Hippocampal formation (tissue), 2 donors: Measurements from ENCODE around the gene NOTCH2.
"Not testable (repeated sequence)": the region's sequence is repeated elsewhere in the genome, so short reads cannot be mapped to it uniquely, and the experiment has no call there.

ENCODE experiments used
- DNase-seq, 2 donors: peaks; one replicate each; lab custom pipeline; 2025; lab: John Stamatoyannopoulos, UW

The NOTCH2 gene

GRCh38 chr1:120068683-120069066, 787 bp downstream of the NOTCH2 start:
- DNase-seq: not testable (repeated sequence)

- not testable (repeated sequence) for DNase-seq
These were observed 21.3 kb downstream of the NOTCH2 start for GRCh38 chr1:120048208-120048607.

GRCh38 chr1:120041771-120042170, 27.7 kb downstream of the NOTCH2 start:
- DNase-seq: not testable (repeated sequence)

GRCh38 chr1:120032253-120032652, 37.2 kb downstream of the NOTCH2 start:
- not testable (repeated sequence) for DNase-seq

DNA sequence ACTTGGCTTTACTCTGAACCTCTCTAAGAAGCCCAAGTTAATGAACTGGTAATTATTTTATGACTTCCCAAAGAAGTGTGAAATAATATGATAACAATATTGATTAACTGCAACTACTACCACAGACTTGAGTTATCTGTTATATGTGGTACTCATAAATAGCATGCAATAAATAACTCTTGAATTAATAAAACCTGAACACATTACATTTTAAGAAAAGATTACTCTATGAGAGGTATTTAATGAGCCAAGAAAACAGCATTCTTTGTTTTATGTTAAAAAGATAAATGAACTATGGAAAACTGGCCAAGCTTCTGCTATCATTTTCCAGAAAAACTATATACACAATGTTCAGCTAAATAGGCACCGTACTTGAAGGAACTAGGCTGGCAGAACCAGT, 45.7 kb downstream of the NOTCH2 start:
- not testable (repeated sequence) for DNase-seq

DNA sequence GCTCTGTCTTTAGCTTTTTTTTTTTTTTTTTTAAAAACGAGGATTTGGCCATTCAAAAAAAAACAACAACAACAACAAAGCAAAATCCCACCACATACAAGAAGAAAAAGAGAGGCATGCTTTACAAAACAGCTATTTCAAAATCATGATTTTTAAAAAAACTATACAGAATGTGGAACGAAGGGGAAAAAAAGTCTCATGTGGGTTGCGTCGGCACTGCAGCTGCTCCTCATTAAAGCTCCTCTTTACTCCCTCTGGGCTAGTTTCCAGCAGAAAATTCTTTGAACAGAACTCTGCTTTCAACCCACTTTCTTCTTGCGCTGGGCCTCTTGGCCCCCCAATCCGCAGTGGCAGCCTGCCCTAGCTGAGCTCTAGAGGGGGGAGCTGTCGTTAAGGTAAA, 54.5 kb downstream of the NOTCH2 start:
- DNase-seq: not testable (repeated sequence)

GRCh38 chr1:120008320-120008719, 61.1 kb downstream of the NOTCH2 start:
- not testable (repeated sequence) for DNase-seq

DNA sequence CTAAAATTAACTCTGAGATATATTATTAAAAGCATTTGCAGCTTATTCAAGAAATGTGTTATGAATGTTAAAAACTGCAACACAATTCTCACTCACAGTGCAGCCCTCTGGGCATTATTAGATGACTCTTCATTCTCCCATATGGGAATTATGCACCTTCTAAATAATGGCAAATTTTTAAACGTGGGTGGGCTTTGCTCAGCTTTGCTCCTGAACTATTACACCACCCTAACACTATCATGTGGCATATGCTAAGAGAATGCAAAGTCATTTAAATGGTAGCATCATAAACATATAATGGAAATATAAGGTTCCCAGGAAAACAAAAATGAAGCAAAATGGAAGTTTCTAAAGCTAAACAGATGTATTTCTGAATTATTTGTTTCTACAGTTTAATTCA, 61.6 kb downstream of the NOTCH2 start:
- not testable (repeated sequence) for DNase-seq

DNA sequence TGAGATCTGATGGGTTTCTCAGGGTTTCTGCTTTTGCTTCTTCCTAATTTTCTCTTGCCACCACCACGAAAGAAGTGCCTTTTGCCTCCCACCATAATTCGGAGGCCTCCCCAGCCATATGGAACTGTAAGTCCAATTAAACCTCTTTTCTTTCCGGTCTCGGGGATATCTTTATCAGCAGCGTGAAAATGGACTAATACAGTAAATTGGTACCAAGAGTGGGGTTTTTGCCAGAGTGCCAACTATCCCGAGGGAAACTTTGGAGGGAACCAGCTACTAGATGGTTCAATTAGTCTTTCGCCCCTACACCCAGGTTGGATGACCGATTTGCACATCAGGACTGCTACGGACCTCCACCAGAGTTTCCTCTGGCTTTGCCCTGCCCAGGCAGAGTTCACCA, 68.4 kb downstream of the NOTCH2 start:
- DNase-seq: not testable (repeated sequence)

DNA sequence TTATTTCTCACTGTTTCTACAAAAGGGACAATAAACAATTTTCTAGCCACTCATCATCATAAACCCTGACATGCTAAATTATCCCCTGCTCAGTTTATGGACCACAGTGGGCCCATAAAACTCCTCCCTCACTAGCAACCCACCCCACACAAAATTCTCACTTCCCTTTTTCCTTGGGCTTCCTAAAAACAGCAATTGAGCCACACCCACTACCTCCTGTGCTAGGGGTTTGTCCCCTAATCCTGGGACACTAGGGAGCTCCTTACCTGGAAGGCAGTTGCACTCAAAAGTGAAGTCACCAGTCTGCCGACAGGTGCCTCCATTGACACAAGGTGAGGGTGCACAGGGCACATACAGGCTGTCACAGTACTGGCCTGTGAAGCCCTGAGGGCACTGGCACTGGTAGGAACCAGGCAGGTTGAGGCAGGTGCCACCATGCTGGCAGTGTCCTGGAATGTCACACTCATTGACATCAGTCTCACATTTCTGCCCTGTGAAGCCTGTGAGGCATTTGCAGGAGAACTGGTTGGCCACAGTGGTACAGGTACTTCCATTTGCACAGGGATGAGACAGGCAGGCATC, 72.6 kb downstream of the NOTCH2 start:
- not testable (repeated sequence) for DNase-seq

DNA sequence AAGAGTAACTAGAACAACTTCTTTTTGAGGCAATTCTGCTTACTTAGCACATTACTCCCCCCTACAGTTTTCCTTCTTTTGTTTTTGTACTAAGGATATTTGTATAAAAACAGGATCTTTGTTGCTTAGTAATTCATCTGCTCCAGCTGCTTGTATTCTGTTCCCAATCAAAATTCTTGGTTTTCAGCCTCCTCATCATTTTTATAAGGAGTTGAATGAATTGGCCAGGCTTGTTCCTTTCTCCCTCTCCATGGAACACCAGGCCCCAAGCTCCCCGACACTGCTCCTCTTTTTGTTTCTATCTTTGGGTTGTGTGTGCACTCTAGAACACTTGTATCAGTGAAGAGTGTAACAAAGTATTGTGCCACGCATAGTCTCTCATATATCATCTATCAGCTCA, 73.5 kb downstream of the NOTCH2 start:
- DNase-seq: not testable (repeated sequence)

DNA sequence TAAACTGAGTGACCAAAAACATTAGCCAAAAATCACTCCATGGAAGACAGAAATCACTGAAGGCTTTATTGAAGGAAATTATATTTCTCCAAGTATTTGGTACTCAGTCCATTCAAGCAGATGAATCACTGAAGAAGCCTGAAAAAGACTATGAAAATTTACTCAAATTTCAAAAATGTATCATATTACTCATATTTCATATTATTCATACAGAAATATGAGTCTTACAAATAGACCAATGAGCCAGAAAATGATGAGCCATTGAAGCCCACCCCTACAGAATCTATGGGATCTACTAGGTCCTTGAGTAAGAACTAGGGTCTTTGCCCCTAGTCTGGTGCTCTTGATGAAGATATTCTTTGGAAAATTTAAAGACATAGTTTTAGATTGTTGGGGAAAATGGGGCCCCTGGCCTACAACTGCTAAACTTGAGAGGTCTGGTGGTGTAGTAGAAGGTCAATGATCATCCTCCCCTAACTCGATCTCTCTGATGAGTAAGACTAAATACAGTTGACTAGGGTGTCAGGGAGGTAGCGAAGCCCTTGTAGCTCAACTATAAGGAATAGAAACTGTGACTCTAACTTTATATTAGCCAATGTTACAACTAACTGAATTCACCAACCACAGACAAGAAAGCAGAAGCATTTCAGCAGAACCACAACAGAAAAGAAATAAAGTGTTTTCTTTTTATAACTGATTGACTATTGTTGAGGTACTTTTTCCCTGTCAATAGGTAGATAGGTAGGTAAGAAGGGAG, 81.0 kb downstream of the NOTCH2 start:
- DNase-seq: no peak

DNA sequence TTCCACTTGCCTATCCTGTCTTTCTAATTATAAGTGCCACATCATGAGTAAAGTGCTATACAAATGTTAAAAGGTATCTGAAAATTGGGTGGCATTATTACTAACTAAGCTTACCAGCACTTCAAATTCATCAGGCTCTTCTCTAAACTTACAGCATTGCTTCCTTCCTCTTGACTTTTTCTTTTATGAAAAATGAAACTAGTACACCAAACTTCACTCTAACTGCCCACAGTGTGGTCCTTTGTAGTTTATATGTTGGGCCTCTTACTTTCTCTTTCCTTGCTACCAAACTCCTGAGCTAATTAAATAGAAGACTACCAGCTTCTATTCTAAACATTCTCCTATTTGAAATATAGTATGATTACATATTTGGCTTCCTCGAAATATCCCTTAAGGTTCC, 81.8 kb downstream of the NOTCH2 start:
- no peak for DNase-seq

DNA sequence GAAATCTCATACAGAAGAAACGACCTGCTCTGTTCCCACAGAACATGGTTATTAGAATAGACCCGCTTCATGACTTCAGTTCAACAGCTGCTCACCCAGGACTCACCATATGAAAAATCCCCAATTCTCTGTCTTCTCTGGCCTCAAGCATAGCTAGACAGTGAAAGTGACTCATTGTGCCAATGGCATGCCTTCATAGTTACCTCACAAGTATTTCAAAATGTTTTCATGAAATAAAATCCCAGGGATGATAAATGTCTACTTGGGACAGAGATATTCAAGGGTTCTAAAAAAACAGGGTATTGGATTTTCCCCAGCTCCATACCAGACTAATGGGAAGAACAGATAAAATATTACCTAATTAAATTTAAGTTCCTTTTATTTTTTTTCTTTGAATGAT, 82.3 kb downstream of the NOTCH2 start:
- DNase-seq: no peak

- no peak for DNase-seq
These were observed 83.4 kb downstream of the NOTCH2 start for GRCh38 chr1:119986007-119986497.

GRCh38 chr1:119984771-119985170, 84.7 kb downstream of the NOTCH2 start:
- DNase-seq: no peak

DNA sequence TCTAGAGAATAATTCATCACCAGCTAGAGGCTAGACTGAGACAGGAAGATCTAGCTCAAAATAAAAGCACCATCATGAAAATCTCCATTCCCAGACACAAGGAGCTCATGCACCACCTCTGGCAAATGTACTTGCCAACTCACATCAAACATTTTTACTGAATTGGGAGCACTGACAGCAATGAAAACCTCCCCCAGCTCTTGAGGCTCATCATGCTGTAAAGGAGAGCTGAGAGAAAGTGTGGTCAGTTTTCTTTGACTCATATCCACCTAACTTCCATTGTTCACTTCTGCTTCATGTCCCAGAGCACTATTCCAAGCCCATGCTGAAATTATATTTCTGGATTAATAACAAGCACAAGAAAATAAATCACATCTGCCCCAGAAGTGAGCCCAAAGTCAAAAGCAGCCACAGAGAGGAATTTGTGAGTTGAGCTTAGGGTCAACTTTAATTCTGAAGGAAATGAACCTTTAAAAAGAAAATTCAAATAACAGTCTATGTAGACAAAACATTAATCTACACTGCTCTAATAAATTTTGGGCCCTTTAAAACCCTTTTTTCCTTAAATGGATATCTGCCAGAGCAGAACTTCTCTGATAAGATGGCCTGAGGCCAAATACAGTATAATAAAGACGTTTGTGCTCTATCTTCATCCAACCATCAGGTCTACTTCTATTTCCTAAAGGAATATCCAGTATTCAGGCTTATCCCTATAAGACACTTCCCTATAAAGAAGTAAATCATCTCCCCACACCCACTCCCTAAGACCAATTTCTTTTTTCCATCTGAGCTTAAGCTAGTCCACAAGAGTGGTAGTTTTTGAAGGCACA, 87.3 kb downstream of the NOTCH2 start:
- no peak for DNase-seq

GRCh38 chr1:119981496-119981895, 88.0 kb downstream of the NOTCH2 start:
- DNase-seq: no peak

DNA sequence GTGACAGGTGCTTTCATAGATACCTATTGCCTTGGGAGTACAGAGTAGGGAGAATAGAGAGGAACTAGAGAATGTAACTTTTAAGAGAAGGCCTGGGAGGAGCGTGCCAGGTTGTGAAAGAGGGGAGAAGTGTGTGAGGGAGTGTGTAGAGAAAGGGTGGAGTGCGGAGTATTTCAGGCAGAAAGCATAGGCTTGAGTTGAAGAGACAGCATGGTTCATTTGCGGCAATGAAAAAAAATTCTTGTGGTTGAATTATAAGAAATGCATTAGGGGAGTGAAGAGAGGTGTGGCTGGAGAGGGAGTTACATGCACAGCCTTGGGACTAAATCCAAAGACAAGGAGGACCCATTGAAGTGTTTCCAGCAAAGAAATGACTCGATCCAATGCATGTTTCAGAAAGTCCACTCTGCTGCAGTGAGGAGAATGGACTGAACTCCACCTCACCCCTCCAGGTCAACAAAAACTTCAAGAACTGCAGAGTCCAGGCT, 91.4 kb downstream of the NOTCH2 start:
- no peak for DNase-seq

- DNase-seq: not testable (repeated sequence)
These were observed 92.2 kb downstream of the NOTCH2 start for GRCh38 chr1:119977113-119977736.

DNA sequence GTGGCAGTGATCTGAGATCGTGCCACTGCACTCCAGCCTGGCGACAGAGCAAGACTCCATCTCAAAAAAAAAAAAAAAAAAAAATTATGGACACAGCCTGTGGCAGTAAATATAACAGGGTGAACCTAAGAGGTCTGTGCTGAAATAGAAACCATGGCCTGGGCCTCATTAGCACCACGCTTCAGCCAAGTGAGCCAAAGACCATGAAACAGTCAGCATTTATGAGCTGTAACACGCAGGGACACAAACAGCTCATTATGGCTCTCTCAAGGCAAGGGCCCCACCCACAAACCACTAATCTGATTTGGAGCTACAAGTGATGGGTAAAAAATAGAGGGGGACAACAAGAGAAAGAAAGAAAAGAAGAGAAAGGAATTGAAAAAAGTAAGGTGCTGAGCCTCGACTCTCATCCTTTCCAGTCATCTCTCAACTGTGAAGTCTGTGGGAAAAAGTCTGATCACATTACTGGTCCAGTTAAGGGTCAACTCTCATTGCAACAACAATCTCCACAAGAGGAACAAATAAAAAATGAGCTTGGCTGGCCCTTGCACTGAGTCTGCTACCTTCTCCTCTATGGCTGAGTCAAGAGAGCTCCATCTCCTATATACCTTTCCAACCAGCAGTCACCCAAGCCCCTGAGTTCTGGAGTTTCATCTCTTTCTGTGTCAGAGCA, 93.7 kb downstream of the NOTCH2 start:
- not testable (repeated sequence) for DNase-seq
